Osteoblast (primary cell): ENCODE results near the gene WNK4. TPM values are rescaled to one million over a fixed set of nuclear protein-coding genes. Genes with fewer than 3 reads are reported as not detected.
A peak's percentile ranks its signal among the peaks of the same experiment; 100 is the strongest.

Source experiments
- DNase-seq: peaks from one replicate; pipeline ENCODE4 v3.0.0; 2011; ENCODE audit warnings: low spot score, mixed read lengths; ENCODE audit not compliant: insufficient read length; ENCODE audit errors: missing footprints
- H2AFZ ChIP-seq: 2 replicates; pipeline ENCODE4 v1.6.0; 2011; ENCODE audit warnings: mild to moderate bottlenecking, low read length
- H3K27ac ChIP-seq: 2 replicates; pipeline ENCODE4 v1.5.1; 2011; ENCODE audit warnings: mild to moderate bottlenecking, low read depth, low read length, moderate library complexity
- H3K27me3 ChIP-seq: 2 replicates; pipeline ENCODE4 v1.6.0; 2012; ENCODE audit warnings: mild to moderate bottlenecking, control low read depth, inconsistent platforms, low read length, moderate library complexity; ENCODE audit not compliant: insufficient read depth
- H3K36me3 ChIP-seq: 2 replicates; pipeline ENCODE4 v1.5.1; 2011; ENCODE audit warnings: mild to moderate bottlenecking, low read length, control low read depth, moderate library complexity; ENCODE audit not compliant: insufficient read depth
- H3K4me1 ChIP-seq: 2 replicates; pipeline ENCODE4 v1.5.1; 2011; ENCODE audit warnings: mild to moderate bottlenecking, low read length, control low read depth, moderate library complexity; ENCODE audit not compliant: insufficient read depth
- H3K4me2 ChIP-seq: 2 replicates; pipeline ENCODE4 v1.6.0; 2011; ENCODE audit warnings: mild to moderate bottlenecking, low read length; ENCODE audit not compliant: insufficient read depth
- H3K4me3 ChIP-seq: fragments of 200-600 bp; sonication (generic); 3 replicates; pipeline ENCODE4 v1.5.1; 2012; ENCODE audit warnings: mild to moderate bottlenecking, low read length, inconsistent platforms; ENCODE audit not compliant: insufficient read depth
- H3K79me2 ChIP-seq: 2 replicates; pipeline ENCODE4 v1.6.0; 2012; ENCODE audit warnings: mild to moderate bottlenecking, low read length, control low read depth, inconsistent platforms; ENCODE audit not compliant: insufficient read depth
- H3K9me3 ChIP-seq: 2 replicates; pipeline ENCODE4 v1.5.1; 2011; ENCODE audit warnings: low read depth, low read length, control low read depth
- H4K20me1 ChIP-seq: 2 replicates; pipeline ENCODE4 v1.6.0; 2012; ENCODE audit warnings: mild to moderate bottlenecking, low read length, control low read depth; ENCODE audit not compliant: insufficient read depth
- CTCF ChIP-seq: IDR thresholded peaks from 2 replicates; pipeline ENCODE4 v1.5.1; 2011; ENCODE audit warnings: mild to moderate bottlenecking, low read depth, low read length, moderate library complexity; ENCODE audit errors: extremely low read depth
- total RNA-seq: library from RNA; depleted of rRNA; stranded (reverse); fragments of >200 nt; gene quantifications from 2 replicates; pipeline ENCODE4 v1.2.3, GENCODE V29; 2012

Gene WNK4
- total RNA-seq, 1 donor = not detected

- no peaks in the 10 kb centered on the region for H4K20me1 ChIP-seq
- H3K27me3 ChIP-seq = no peaks in the 10 kb centered on the region
- H3K36me3 ChIP-seq = peaks cover 5% of the 10 kb centered on the region
- H2AFZ ChIP-seq = no peak overlapping the region
- H3K9me3 ChIP-seq = no peaks in the 10 kb centered on the region
- peaks cover 16% of the 10 kb centered on the region for H3K4me1 ChIP-seq
- no peak for DNase-seq
- H3K4me2 ChIP-seq = no peak overlapping the region
- no peak for TF ChIP-seq CTCF
- H3K27ac ChIP-seq = no peak overlapping the region
- H3K79me2 ChIP-seq = peaks cover 18% of the 10 kb centered on the region
- H3K4me3 ChIP-seq = no peak overlapping the region
Observed at GRCh38 chr17:42795465-42795864, 15.1 kb downstream of the WNK4 start.

GRCh38 chr17:42796066-42796758 is 15.8 kb downstream of the WNK4 start:
- TF ChIP-seq CTCF = no peak
- Histone ChIP-seq H3K36me3 (peaks cover 5% of the 10 kb centered on the region), H3K4me2 (no peak overlapping the region), H2AFZ (no peak overlapping the region), H3K27me3 (no peaks in the 10 kb centered on the region), H3K79me2 (peaks cover 18% of the 10 kb centered on the region), H3K27ac (no peak overlapping the region), H3K4me3 (no peak overlapping the region), H3K9me3 (no peaks in the 10 kb centered on the region), H4K20me1 (no peaks in the 10 kb centered on the region), H3K4me1 (peaks cover 16% of the 10 kb centered on the region)
- DNase-seq = peak; percentile 25

- Histone ChIP-seq H3K79me2 (peaks cover 18% of the 10 kb centered on the region), H3K4me1 (peaks cover 16% of the 10 kb centered on the region), H3K9me3 (no peaks in the 10 kb centered on the region), H3K27ac (peak overlapping the region; percentile 77), H4K20me1 (no peaks in the 10 kb centered on the region), H3K27me3 (no peaks in the 10 kb centered on the region), H3K4me2 (peak overlapping the region; percentile 88), H3K36me3 (peaks cover 5% of the 10 kb centered on the region), H2AFZ (no peak overlapping the region), H3K4me3 (peak overlapping the region; percentile 92)
- DNase-seq = peak; percentile 56
- no peak for TF ChIP-seq CTCF
Observed at GRCh38 chr17:42797067-42798007, 16.9 kb downstream of the WNK4 start.

- Histone ChIP-seq H4K20me1 (no peaks in the 10 kb centered on the region), H3K27me3 (no peaks in the 10 kb centered on the region), H3K9me3 (no peaks in the 10 kb centered on the region), H3K4me3 (peak overlapping the region; percentile 92), H2AFZ (peak overlapping the region; percentile 97), H3K79me2 (peaks cover 18% of the 10 kb centered on the region), H3K27ac (peak overlapping the region; percentile 77), H3K36me3 (peaks cover 5% of the 10 kb centered on the region), H3K4me2 (peak overlapping the region; percentile 88), H3K4me1 (peaks cover 16% of the 10 kb centered on the region)
- TF ChIP-seq CTCF = no peak
- DNase-seq = peak; percentile 30
Observed at GRCh38 chr17:42798011-42798382, 17.6 kb downstream of the WNK4 start.
